GM20431 (cell line): Measurements from ENCODE around the gene MAGOH.
"Not testable (repeated sequence)": the region's sequence is repeated elsewhere in the genome, so short reads cannot be mapped to it uniquely, and the experiment has no call there.

ENCODE experiments used
- in situ Hi-C: fragments of 300-500 bp; cut with MseI, MboI; formaldehyde crosslinking; loops from one replicate; pipeline ENCODE4 v1.15.0; 2020; ENCODE audit warnings: low sequenced_read_pairs; ENCODE audit not compliant: unreplicated experiment

The MAGOH gene

GRCh38 chr1:53238197-53239155 lies at the start of gene MAGOH:
MAGOH (minus strand) TSS chr1:53238518; CDS start chr1:53238448, 70 bp downstream.
- in situ Hi-C loops: no loop called here

GRCh38 chr1:53286955-53287354 lies 48.6 kb upstream of the MAGOH start:
- in situ Hi-C loops: no loop called here

GRCh38 chr1:53285969-53286760 lies 47.8 kb upstream of the MAGOH start:
- in situ Hi-C loops: no loop called here

- in situ Hi-C loops: no loop called here
These were observed 47.2 kb upstream of the MAGOH start for GRCh38 chr1:53285546-53285945.

- in situ Hi-C loops: no loop called here
These were observed 46.1 kb upstream of the MAGOH start for GRCh38 chr1:53284224-53285020.

- in situ Hi-C loops: not testable (repeated sequence)
These were observed 44.8 kb upstream of the MAGOH start for GRCh38 chr1:53283156-53283555.

GRCh38 chr1:53281133-53281532 lies 42.8 kb upstream of the MAGOH start:
- in situ Hi-C loops: no loop called here

- in situ Hi-C loops: no loop called here
These were observed 42.2 kb upstream of the MAGOH start for GRCh38 chr1:53280496-53280895.

- in situ Hi-C loops: loop anchor here (5.0 kb wide), 1 partner anchor 113 kb away; no protein-coding TSS in a partner anchor
These were observed 41.2 kb upstream of the MAGOH start for GRCh38 chr1:53279296-53280200.

GRCh38 chr1:53278298-53278725 lies 40.0 kb upstream of the MAGOH start:
- in situ Hi-C loops: loop anchor here (5.0 kb wide), 1 partner anchor 114 kb away; no protein-coding TSS in a partner anchor

GRCh38 chr1:53277326-53277725 lies 39.0 kb upstream of the MAGOH start:
- in situ Hi-C loops: loop anchor here (5.0 kb wide), 1 partner anchor 115 kb away; no protein-coding TSS in a partner anchor

GRCh38 chr1:53276902-53277281 lies 38.6 kb upstream of the MAGOH start:
- in situ Hi-C loops: loop anchor here (5.0 kb wide), 1 partner anchor 115 kb away; no protein-coding TSS in a partner anchor

- in situ Hi-C loops: loop anchor here (5.0 kb wide), 1 partner anchor 116 kb away; no protein-coding TSS in a partner anchor
These were observed 38.0 kb upstream of the MAGOH start for GRCh38 chr1:53276153-53276901.

GRCh38 chr1:53275566-53275965 lies 37.2 kb upstream of the MAGOH start:
- in situ Hi-C loops: loop anchor here (5.0 kb wide), 1 partner anchor 117 kb away; no protein-coding TSS in a partner anchor

GRCh38 chr1:53274541-53275185 lies 36.3 kb upstream of the MAGOH start:
- in situ Hi-C loops: loop anchor here (5.0 kb wide), 1 partner anchor 118 kb away; no protein-coding TSS in a partner anchor

GRCh38 chr1:53274026-53274425 lies 35.7 kb upstream of the MAGOH start:
- in situ Hi-C loops: no loop called here

- in situ Hi-C loops: no loop called here
These were observed 35.2 kb upstream of the MAGOH start for GRCh38 chr1:53273526-53273925.
